CD4-positive, alpha-beta T cell treated with Interleukin-17A for 4 hours (primary cell): ENCODE measurements around the gene ENKD1.
A peak's percentile ranks its signal among the peaks of the same experiment; 100 is the strongest.

ENCODE experiments used
- DNase-seq: peaks from one replicate; pipeline ENCODE4 v3.0.0-alpha.2; 2020; ENCODE audit warnings: mixed read lengths

Gene ENKD1

DNA sequence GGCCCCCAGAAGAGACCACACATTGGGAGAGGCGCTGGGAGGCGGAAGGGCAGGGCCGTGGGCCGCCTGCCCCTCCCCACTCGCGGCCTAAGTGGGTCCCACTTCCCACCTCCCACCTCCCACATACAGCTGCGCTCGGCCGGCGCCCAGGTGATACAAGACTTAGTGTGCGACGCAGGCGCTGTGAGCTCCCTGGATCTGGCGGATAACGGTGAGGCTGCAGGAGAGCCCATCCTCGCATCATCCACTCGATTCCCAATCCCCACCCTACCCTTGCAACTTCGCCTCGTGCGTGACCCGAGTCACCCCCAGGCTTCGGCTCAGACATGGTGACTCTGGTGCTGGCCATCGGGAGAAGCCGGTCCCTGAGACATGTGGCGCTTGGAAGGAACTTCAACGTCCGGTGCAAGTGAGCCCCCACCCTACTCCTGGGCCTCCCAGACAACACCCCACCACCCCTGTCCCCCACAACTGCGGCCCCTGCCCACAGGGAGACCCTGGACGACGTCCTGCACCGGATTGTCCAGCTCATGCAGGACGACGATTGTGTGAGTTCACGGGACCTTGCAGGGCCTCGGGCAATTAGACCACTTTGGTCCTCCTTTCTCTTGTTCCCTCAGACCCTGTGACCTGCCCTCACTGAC lies 17.7 kb downstream of the ENKD1 start:
- no peak for DNase-seq

DNA sequence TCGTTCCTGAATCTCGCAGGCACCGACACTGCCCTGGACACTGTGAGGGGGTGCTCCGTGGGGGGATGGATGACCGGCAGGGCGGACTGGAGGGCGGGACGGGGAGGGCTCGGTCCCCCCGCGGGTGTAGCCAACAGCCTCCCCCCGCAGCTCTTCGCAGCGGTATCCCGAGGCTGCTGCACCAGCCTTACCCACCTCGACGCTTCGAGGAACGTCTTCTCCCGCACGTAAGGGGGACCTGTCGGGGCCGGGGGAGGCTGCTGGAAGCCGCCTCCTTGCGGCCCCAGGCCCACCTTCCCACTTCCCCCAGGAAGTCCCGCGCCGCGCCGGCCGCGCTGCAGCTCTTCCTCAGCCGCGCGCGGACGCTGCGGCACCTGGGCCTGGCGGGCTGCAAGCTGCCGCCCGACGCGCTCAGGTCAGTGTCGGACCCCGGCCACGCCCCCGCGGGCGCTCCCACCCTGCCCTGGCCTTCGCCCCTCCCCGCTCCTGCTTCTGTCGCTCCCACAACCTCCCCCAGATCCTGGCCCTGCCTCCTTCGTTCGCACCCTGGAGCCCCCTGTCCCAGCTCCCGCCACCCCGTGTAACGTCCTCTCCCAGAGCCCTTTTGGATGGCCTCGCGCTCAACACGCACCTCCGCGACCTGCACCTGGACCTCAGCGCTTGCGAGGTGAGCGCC lies 18.3 kb downstream of the ENKD1 start:
- no peak for DNase-seq

DNA sequence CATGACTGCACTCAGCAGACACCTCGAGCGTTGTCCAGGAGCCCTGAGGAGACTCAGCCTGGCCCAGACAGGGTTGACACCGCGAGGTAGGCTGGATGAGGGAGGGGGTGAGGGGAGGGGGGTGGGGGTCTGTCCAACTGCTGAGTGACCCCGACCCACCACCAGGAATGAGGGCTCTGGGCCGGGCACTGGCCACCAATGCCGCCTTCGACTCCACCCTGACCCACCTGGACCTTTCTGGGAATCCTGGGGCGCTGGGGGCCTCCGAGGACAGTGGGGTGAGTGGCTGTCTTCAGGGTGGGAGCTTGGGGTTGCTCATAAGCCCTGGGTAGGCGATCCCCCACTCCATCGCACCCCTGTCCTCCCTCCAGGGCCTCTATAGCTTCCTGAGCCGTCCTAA lies 18.9 kb downstream of the ENKD1 start:
- DNase-seq: no peak

DNA sequence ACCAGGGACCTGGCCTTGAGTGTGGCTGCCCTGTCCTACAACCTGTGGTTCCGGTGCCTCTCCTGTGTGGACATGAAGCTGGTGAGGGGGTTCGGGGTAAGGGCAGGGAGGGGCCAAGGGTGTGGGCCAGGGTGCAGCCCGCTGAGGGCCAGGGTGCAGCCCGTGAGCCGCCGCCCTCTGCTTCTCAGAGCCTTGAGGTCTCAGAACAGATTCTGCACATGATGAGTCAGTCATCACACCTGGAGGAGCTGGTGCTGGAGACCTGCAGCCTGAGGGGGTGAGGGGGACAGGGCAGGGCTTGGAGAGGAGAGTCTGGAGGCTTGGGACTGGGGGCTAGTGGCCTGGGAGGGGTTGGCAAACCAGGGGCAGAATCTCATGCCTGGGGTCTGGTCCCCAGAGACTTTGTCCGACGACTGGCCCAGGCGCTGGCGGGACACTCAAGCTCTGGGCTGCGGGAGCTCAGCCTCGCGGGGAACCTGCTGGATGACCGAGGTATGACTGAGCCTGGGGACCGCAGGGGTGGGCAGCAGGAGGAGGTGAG lies 19.4 kb downstream of the ENKD1 start:
- no peak for DNase-seq

DNA sequence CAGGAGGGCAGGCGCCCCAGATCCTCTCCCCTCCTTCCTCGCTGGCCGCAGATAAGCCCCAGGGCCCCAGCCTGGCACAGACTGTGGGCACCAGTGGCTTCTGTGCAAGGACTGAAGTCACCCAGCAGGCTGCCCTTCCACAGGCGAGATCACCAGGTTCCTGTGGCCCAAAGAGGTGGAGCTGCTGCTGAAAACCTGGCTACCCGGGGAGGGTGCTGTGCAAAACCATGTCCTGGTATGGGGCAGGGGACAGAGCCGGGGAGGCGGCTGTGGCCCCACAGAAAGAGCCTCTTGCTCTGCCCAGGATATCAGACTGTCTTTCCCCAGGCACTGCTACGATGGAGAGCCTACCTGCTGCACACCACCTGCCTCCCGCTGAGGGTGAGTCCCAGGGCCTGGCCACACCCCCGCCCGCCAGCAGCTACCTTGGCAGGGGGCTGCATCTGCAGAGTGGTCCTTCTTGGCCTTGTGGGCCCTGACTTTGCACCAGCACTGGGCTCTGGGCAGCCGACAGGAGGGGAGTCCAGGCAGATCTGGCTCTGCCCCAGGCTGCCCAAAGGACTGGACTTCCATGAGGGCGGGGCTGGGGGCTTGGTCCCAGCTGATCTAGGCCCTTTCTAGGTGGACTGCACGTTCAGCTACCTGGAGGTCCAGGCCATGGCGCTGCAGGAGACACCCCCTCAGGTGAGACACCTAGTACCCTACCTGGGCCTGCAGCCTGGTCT lies 21.0 kb downstream of the ENKD1 start:
- peak; percentile 45 for DNase-seq

DNA sequence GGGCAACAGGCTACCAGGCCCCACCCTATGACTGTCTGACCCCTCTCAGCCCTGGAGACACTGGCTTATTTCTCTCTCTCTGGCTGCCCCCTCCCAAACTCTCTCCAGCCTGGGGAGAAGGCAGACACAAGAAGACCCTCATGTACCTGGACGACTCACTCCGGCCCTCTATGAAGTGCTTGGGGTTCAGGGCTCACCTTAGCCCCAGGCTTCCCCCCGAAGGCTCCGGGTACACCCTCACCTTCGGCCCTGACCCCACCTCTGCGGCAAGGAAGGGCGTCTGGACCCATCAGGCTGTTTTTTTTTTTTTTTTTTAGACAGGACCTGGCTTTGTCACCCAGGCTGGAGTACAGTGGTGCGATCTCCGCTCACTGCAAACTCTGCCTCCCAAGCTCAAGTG lies 22.5 kb downstream of the ENKD1 start:
- DNase-seq: no peak

DNA sequence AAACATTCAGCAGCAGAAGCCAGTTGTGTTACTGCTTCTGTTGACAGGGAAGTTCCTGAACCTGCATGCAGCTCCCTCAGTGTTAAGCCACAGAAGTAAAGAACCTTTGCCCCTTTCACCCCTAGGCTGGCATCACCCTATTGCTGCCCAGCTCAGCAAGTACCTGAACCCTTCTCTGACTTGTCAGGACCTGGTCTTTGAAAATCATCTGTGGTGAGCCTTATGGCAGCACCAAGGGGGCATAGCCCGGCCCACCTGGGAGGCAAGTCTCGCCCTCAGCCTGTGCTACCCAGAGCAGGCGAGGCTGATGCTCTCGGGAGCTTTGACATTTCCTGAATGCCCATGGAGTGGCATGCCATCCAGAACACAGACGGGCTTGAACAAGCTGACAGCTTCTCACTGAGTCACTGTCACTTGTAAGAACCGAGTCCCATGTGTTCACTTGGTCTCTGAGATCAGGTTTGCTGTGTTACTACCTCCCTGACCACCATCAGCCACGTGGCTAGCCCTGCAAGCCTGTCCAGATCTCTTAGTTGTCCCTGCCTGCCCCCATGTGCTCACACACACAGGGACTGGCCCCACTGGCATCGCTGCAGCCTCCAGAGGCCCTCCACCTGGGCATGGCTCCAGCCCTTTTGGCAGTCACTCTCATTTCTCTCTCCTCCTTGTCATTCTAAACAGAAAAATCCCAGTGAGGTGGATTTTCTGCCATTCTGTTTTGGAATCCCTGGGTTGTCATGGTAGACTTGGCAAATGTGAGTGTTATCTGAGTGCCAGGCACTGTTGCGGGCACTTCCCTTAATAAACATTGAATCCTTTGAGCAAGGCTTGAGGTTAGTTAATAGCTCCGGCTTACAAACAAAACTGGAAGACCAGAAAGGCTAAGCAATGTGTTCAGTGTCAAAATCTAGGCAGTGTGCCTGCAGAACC lies 24.5 kb downstream of the ENKD1 start:
- DNase-seq: no peak

DNA sequence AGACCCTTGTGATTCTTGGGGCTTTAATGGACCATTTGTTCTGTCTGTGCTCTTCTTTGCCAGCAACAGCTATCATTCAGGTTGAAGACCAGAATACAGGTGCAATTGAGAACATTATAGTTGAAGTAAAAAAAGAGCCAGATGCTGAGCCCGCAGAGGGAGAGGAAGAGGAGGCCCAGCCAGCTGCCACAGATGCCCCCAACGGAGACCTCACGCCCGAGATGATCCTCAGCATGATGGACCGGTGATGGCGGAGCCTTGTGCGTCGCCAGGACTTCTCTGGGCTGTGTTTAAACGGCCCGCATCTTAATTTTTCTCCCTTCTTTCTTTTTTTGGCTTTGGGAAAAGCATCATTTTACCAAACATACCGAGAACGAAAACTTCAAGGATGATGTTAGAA lies 28.9 kb downstream of the ENKD1 start:
- no peak for DNase-seq

DNA sequence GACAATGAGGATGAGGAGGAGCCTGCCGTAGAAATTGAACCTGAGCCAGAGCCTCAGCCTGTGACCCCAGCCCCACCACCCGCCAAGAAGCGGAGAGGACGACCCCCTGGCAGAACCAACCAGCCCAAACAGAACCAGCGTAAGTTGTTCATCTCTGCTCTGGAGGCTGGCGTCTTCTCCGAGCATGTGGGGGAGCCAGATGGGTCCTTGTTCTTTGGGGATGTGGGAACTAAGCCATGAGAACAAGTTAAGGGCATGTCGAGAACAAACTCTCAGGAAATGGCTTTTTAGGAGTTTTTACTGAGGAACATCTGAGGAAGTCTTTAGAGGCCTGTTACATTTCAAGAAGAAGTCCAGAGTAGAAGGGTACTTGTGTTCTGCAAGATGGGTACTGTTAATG lies 29.8 kb downstream of the ENKD1 start:
- DNase-seq: no peak

DNA sequence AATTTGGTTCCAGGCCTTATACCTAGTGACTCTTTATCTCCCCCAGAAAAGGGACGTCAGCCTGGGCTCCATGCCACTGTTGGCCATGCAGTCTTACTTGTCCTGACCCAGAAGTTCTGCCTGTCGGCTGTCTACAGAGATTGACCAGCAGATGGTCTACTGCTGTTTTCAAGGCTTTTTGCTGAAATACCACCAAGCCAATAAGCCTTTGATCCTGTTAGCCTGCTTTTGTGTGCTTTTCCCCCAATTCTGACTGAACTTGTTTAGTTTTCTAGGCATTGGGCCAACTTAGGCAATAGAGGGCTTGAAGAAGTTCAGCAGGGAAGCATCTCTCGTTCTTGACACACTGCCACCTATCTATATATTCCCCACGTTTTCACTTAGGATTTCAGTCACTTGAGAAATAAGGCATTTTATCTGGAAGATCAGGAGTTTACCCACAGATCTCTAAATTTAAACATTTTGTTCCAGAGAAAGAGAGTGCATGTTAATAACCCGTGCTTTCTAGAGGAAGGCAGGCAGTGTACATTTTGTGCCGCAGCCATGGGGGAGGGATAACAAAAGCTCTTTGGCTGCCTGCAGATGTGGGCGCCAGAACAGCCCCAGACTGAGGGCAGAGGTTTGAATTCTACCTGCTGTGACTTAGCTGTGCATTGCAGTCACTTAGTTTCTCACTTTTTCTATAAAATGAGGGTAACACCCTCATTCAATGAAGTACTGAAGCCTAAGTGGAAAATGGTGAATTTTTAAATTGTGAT lies 34.0 kb downstream of the ENKD1 start:
- DNase-seq: no peak

DNA sequence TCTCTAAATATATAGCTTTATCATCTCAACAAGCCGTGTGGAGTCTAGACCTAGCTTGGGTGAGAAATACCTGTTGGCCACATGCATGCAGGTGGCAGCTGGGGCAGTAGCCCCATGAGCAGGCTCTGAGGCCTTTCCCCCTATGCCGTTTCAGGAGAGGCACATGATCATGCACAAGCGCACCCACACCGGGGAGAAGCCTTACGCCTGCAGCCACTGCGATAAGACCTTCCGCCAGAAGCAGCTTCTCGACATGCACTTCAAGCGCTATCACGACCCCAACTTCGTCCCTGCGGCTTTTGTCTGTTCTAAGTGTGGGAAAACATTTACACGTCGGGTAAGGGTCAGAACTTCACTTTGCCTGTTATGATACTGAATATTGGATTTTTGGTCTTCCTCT lies 38.3 kb downstream of the ENKD1 start:
- DNase-seq: no peak

DNA sequence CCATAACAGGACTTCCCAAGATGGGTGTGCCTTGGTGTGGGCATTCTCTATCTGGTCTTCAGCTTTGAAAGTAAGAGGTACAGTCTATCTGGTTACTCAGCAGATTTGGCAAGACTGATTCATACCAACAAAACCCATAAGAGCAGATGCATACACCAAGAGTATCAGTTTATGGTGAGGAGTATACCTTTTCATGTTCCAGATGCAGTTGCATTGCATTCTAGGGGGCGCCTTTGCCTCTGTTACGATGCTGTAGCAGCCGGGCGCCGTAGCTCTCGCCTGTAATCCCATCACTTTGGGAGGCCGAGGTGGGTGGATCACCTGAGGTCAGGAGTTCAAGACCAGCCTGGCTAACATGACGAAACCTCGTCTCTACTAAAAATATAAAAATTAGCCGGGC lies 52.7 kb downstream of the ENKD1 start:
- peak; percentile 31 for DNase-seq
